Measurements from ENCODE around the gene FLNB.

- TF ChIP-seq CTCF (IDR thresholded peaks at IDR 0.05) (no peak), POLR2A (IDR thresholded peaks at IDR 0.05) (no peak)
Measured at GRCh38 chr3:58016710-58017109, 8.5 kb downstream of the FLNB start.

Measured in prostate gland (tissue), 2 donors.